HPDE6-E6E7 (cell line): ENCODE measurements around the gene MSMP.
A peak's percentile ranks its signal among the peaks of the same experiment; 100 is the strongest.

Experiments
- DNase-seq: peaks from one replicate; pipeline ENCODE4 v3.0.0; 2011; ENCODE audit warnings: missing footprints; ENCODE audit errors: extremely low spot score

Gene MSMP

GRCh38 chr9:35771534-35771933 lies 17.5 kb upstream of the MSMP start:
- no peak for DNase-seq

- no peak for DNase-seq
Observed at GRCh38 chr9:35771075-35771433, 17.0 kb upstream of the MSMP start.

- no peak for DNase-seq
Observed at GRCh38 chr9:35769763-35770162, 15.7 kb upstream of the MSMP start.

DNA sequence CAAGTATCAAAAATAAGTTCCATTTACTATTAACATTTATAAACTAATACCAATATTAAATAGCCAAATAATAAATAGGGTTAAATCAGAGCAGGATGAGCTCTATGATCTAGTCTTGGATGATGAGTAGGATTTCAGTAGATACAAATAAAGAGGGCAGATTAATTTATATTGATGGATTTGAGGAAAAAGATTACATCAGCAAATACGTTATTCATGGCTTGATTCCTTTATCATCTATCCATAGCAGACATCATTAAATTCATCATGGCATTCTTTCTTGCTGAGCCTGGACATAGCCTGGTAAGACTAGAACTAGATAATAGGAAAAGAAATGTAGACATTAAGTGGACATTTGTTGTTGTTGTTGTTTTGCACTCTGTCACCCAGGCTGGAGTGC lies 13.4 kb upstream of the MSMP start:
- no peak for DNase-seq

DNA sequence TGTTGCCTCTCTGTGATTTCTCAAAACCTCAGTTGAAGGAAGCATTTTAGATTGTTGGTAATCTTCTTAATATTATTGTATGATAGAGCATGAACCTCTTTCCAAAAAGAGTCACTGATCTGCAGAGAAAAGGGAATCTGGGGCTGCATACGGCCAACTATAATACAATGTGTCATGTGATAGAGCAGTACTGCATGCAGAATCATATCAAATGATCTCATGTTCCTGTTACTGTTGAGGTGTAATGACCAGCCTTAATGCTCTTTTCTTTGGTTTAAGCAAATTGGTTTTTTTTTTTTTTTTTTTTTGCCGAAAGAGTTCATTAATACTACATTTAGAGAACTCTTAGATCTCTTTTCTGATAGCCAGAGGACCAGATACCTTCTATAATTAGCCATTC lies 12.9 kb upstream of the MSMP start:
- no peak for DNase-seq

GRCh38 chr9:35763803-35764202 lies 9.7 kb upstream of the MSMP start:
- DNase-seq = no peak

- no peak for DNase-seq
Observed at GRCh38 chr9:35763181-35763580, 9.1 kb upstream of the MSMP start.

GRCh38 chr9:35760651-35761050 lies 6.6 kb upstream of the MSMP start:
- no peak for DNase-seq

DNA sequence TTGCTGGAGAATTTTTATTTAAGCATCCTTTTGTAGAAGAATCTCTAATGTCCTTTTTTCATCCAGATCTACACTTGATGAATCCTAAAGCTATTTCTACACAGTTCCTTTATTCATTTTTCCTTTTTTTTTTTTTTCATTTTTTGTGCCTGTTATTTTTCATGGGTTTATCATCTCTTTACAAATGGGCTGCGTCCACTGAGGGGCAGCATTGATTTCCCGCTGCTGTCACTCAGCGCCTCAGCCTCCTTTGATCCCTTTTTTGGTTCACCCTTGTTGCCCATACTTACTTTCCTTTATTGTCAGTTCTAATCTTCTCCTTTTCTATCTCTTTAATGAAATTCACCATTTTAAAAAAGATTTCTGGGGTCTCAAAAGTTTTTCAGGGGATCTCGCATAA lies 5.7 kb upstream of the MSMP start:
- no peak for DNase-seq

DNA sequence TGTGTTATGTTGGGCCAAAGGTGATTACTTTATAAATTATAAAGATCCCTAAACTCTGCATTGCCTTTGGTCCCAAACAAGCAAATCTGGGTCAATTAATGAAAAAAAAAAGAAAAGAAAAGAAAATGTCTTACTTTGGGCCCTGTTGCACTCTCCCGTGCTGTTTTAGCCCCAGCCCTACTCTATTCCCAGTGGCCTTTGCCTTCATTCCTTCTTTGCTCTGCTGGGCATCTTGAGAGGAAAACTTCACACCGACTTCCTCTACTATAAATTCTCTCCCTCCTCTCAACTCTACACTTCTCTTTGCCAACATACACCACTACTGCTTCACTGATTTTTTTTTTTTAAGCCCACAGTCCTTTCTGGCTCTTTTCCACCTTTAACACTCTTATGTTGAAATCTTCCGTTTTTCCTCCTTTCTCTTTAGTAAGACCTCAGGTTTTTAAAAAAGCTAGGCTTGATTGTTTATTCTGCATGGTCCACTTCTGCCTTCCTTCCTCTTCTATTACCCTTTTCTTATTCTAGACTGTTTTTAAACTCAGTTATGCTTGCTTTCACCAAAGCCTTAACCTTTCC lies 4.5 kb upstream of the MSMP start:
- no peak for DNase-seq

- no peak for DNase-seq
Observed at GRCh38 chr9:35757892-35758275, 3.8 kb upstream of the MSMP start.

DNA sequence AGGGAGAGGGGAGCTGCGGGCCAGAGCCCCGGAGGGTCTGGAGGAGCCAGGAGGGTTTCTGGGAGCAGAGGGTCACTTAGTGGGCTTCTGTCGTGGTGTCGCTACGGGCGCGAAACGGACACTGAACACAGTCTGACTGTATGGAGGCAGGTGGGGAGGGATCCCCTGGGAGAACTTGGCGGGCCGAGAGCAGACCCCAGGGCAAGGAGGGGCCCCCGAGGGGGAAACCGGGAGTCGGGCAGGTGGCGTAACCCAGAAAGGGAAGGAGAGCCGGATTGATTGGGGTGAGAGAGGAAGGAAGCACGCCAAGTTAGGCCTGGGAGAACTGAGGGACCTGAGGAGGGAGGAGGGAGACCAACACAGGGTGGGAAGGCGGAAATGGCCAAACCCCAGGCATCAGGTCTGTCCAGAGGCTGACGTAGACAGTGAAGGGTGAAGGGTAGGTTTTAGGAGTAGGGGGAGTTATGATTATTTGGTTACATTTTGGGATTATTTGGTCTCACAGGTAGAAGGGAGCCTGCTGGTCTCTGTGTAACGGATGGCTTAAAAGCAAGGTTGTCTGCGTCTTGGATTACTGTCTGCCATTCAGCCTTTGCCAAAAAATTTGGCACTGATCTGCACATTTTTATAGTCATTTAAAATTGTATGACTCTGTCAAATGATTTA lies 3.3 kb upstream of the MSMP start:
- DNase-seq = no peak

GRCh38 chr9:35756275-35757225 lies 2.5 kb upstream of the MSMP start:
- no peak for DNase-seq

DNA sequence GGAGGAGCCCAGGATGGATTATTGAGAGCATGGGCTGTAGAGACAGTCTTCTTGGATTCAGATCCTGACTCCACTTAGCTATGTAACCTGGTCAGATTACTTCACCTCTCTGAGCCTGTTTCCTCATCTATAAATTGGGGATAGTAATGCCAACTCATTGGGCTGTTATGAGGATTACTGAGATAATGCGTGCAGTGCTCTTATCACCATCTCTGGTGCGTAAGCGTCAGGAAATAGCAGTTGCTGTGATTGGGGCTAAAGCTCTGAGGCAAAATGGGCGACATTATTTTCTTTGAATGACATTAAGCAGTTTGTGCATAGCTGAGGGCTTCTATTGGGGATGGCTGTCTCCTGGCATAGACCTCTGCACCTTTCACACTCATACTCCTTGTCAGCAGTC lies 995 bp upstream of the MSMP start:
- DNase-seq = no peak

- DNase-seq = no peak
Observed at GRCh38 chr9:35753466-35753865, 610 bp downstream of the MSMP start.

DNA sequence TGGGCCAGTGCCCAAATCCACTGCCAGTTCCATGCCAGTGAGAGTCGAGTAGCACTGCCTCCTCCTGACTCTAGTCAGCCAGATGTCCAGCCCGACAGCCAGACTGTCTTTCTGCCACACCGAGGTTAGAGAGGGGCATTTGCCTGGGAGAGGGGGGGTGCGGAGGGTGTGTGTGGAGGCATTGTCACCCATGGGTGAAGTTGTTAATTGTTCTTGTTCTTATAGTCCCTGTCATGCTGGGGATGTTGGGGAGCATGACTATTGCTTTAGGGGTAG lies 3.9 kb downstream of the MSMP start:
- DNase-seq = no peak

GRCh38 chr9:35749515-35750255 lies 4.4 kb downstream of the MSMP start:
- DNase-seq = no peak

GRCh38 chr9:35748858-35749514 lies 5.1 kb downstream of the MSMP start, which contains the start of the genes GBA2 and RGP1:
Gene GBA2 (minus strand): TSS chr9:35749228. CDS start chr9:35748704, 524 bp downstream.
Gene RGP1 (plus strand): TSS chr9:35749287. CDS start chr9:35749756, 469 bp downstream.
- peak; percentile 60 for DNase-seq

DNA sequence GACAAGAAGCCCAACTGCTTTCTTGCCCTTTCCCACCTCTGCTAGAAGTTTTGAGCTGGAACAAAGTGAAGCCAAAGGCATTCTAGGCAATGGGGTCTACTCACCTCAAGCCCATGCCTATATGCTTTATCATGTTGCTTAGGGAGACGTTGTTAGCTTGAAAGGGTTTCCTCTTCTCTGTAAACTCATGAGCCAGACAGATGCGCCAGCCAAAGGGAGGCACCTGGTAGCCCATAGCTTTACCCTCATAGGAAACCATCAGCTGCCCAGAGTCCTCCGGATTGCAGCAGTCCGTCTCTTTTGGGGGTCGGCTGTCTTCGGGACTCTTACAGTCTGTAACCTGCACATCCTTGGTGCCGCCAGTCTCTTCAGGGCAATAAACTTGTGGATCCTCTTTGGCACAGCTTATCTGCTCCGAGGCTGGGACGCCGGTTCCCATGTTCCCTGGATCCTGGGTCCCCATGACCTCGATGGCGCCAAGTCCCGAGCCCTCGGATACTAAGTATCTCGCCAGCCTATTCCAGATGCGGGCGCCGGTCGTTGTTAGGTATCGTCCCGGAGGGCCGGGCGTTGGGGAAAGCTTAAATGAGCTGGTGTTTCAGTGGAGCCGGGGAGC lies 5.7 kb downstream of the MSMP start:
- no peak for DNase-seq

DNA sequence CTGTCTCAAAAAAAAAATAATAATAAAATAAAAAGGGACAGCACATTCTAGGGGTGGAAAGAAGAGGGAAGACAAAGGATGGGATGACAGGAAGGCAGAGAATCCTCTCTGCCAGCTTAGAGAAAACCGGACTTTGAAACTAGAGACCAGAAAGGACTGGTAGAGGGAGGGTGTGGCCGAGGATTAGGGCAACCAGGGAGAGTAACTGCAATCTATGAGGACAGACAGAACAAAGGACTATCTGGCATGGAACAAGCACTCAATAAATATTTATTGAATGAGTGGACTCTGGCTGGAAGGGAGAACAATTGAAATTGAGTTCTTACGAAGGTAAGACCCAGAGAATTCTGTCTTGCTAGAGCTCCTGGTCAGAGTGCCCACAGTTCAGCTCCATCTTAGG lies 7.5 kb downstream of the MSMP start:
- no peak for DNase-seq

DNA sequence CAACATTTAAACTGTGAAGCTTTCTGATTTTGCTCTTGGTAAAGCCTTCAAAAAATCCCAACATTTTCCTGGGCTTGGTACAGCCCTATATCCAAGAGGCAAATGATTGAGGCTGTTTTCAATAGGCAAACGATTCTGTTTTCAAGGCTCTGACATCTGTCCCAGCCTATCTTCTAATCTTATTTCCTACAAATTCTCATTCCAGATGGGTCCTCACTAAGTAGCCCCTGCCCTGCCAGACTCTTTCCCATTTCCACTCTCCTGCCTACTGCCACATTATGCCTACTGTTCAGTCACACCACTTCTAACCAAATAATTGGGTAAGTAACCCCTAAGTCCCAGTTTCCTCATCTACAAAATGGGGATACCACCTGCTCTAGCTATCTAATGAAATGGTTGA lies 8.5 kb downstream of the MSMP start:
- no peak for DNase-seq
